M059J (cell line): ENCODE measurements around the gene KLK14. TPM values are rescaled to one million over a fixed set of nuclear protein-coding genes. Genes with fewer than 3 reads are reported as not detected.

Experiments used
- DNase-seq: peaks from one replicate; pipeline ENCODE4 v3.0.0-alpha.2; 2012; ENCODE audit warnings: low read depth
- total RNA-seq: library from RNA; depleted of rRNA; stranded (reverse); fragments of >200 nt; shearing (Covaris generic); gene quantifications from 2 replicates; pipeline ENCODE4 v1.2.3, GENCODE V29; 2014; rRNA removed

KLK14 gene
- total RNA-seq, 1 experiment from 2014 or later = not detected

DNA sequence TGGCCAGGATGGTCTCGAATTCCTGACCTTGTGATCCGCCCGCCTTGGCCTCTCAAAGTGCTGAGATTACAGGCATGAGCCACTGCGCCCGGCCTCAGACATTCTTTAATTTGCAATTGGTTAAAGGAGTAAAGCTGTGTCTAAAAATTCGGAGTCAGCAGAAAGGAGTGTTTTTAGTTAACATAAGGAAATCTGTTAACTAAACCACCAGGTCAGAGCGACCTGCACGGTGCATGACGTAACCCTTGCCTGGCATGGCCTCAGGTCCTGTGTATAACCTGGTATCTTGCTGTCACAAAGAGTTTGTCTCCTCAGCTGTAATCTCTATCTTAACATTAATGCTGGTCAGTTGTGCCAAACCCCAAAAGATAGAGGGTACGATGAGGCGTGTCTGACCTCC, 38.4 kb downstream of the KLK14 start:
- DNase-seq = no peak

- no peak for DNase-seq
Measured at GRCh38 chr19:51043497-51043896, 39.2 kb downstream of the KLK14 start.

DNA sequence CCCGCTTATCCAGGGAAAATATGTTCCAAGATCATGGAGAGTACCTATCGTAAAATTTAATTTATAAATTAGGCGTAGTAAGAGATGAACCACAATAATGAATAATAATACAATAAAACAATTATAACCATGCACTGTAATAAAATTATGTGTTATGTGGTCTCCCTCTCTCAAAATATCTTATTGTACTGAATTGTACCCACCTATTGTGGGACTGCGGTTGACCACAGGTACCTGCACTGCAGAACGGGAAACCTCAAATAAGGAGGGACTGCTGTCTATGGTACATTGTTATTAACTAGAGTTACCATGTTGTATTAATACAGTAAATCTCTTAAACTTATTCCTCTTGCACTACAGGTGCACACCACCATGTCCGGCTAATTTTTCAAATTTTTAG, 42.5 kb downstream of the KLK14 start:
- DNase-seq = no peak

DNA sequence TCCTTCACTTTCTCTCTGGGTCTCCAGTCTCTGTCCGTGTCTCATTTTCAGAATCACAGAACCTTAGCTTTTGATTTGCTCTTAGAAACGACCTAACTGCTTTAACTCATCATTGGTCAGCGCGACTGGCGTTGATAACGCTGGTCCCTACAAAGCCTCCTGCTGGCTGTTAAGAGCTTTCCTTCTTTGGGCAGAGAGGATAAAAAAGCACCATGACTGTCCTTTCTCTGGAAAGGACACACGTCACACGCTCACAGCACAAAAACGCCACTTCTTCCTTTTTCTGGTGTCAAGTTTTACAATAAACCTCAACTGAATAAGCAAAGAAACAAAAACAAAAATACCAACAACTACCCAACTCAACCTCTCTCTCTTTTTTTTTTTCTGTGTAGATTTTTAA, 46.2 kb downstream of the KLK14 start:
- no peak for DNase-seq

DNA sequence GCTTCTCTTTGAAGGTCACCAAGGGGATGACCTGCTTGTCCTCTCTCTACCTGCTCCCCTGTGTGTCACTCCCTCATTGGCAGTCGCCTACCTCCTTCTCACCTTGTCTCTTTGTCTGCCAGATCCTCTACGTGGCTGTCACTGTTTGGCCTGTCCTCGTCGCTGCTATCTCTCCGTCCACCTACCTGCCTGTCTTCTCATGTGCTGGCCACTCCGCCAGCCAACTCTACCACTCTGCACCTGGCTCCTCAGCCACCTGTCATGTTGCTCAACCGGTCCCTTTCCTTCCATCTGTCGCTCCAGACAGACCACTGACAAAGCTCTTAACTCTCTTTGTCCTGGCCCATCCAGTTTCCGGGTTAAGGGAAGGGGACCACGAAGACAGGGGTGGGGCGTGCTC, 48.0 kb downstream of the KLK14 start, which contains the start of gene KLK12:
Gene KLK12, minus strand, starts transcription at position 299 of the 400 bp plus-strand sequence. CDS start 381 bp downstream, outside the sequence.
- DNase-seq = no peak

DNA sequence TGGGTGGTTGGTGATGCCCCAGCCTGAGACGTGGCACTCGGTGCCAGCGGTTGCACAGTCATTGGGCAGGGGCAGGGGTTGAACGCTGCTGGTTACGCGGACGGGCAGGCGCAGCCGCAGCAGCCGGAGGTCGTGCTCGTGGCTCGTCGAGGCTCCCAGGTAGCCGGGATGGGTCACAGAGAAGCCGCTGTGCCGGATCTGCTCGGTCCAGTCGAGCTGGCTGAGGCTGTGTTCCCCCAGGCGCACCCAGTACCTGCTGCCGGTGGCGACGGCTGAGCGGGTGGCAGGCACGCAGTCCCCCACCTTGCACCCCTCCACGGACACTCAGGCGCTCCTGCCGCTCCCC, 50.8 kb downstream of the KLK14 start:
- DNase-seq = no peak

DNA sequence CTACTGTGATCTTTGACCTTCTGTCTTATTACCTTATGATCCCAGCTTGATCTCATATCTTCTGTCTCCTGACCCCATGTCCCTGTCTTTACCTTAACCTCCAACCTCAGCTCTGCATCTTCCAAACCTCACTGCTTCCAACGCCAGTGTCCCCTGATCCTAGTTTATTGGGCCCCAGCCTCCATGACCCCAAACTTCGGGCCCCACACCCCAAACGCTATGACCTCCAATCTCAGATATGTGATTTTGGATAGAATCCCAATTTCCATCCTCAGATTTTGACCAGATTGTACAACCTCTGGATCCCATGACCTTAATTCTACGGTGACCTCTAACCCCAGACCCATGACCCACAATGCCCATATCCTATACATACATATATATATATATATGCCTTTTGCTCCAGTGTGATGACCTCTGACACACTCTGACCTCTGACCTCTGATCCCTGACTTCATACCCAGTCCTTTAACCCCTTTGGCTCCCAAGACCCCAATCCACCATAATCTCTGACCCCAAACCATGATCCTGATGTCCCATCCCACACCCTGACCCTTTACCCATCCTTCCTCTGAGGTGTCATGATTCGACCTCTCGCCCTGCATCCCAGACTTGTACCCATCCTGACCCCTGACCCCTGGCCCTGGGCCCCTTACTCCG, 51.3 kb downstream of the KLK14 start:
- DNase-seq = no peak

DNA sequence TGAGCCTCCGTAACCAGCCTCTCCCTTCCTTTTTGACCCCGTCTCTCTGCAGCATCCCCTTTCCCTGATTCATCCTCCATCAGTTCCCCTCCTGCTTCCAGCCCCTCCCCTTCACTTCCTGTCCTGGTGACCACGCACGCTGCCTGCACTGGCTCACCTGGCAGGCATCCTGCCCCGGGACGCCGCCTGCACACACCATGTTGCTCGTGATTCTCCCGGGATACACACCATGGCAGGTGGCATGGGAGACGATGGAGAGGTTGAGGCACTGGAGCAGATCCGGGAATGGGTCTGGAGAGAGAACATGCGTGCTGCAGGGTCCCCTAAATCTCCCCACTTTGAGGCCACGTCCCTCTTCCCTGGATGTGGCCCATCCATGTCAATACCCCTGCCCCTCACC, 52.1 kb downstream of the KLK14 start:
- no peak for DNase-seq

- no peak for DNase-seq
Measured at GRCh38 chr19:51029718-51030117, 53.0 kb downstream of the KLK14 start.

Other genes starting within 250 kb of the KLK14 start
- not detected in 2 replicates for gene KLK15, start 249.3 kb downstream of the KLK14 start, total RNA-seq
- not detected in 2 replicates for gene KLK3, start 228.0 kb downstream of the KLK14 start, total RNA-seq
- not detected in 2 replicates for gene KLK2, start 209.4 kb downstream of the KLK14 start, total RNA-seq
- gene KLK4, start 171.5 kb downstream of the KLK14 start, total RNA-seq = not detected in 2 replicates
- gene KLK5, start 129.8 kb downstream of the KLK14 start, total RNA-seq = not detected in 2 replicates
- 0.74 TPM in 1 of 2 replicates, not detected in the other for gene KLK6, start 113.3 kb downstream of the KLK14 start, total RNA-seq
- gene KLK7, start 99.0 kb downstream of the KLK14 start, total RNA-seq = not detected in 2 replicates
- not detected in 2 replicates for gene KLK8, start 81.3 kb downstream of the KLK14 start, total RNA-seq
- not detected in 2 replicates for gene KLK10, start 63.2 kb downstream of the KLK14 start, total RNA-seq
- not detected in 2 replicates for gene KLK11, start 56.3 kb downstream of the KLK14 start, total RNA-seq
- gene KLK12, start 47.9 kb downstream of the KLK14 start, total RNA-seq = not detected in 2 replicates
- not detected in 2 replicates for gene KLK13, start 17.8 kb downstream of the KLK14 start, total RNA-seq
- 1.4 and 9.7 TPM in 2 replicates for gene CTU1, start 25.5 kb upstream of the KLK14 start, total RNA-seq
- 0.27 TPM in 1 of 2 replicates, not detected in the other for gene SIGLEC9, start 42.0 kb upstream of the KLK14 start, total RNA-seq
- gene SIGLEC7, start 59.4 kb upstream of the KLK14 start, total RNA-seq = not detected in 2 replicates
- 3.8 and 4.6 TPM in 2 replicates for gene CD33, start 142.2 kb upstream of the KLK14 start, total RNA-seq
- not detected in 2 replicates for gene SIGLECL1, start 168.2 kb upstream of the KLK14 start, total RNA-seq
- not detected in 2 replicates for gene IGLON5, start 228.8 kb upstream of the KLK14 start, total RNA-seq